HEK293 (cell line): ENCODE data around the gene PHTF1.

Source experiments
- CTCF ChIA-PET: fragments of 350-600 bp; formaldehyde crosslinking; extraction: SDS; loops from one replicate; lab custom pipeline; 2021; ENCODE audit warnings: antibody characterized with exemption; lab: Yijun Ruan, JAX
- POLR2A ChIA-PET: fragments of 300-600 bp; formaldehyde crosslinking; extraction: SDS; loops from one replicate; lab custom pipeline; 2020; ENCODE audit warnings: antibody characterized with exemption, inconsistent platforms; lab: Yijun Ruan, JAX
- H3K27ac ChIP-seq: fragments of 200-500 bp; sonication (Bioruptor generic); 2 replicates; pipeline ENCODE4 v1.5.1; 2014; ENCODE audit warnings: low read depth, low read length, control low read depth, inconsistent platforms; ENCODE audit errors: extremely low read depth
- H3K36me3 ChIP-seq, 2 experiments: fragments of 200-500 bp in 1 of 2; sonication (Bioruptor generic) in 1 of 2; 1 replicate in 1 of 2; 2 replicates in 1 of 2; pipeline ENCODE4 v1.5.1; 2014 to 2017; ENCODE audit warnings: inconsistent platforms in 2 of 2, low read length in 2 of 2; ENCODE audit not compliant: control insufficient read depth in 2 of 2, insufficient read depth in 1 of 2
- H3K4me1 ChIP-seq: fragments of 200-500 bp; sonication (Bioruptor generic); 2 replicates; pipeline ENCODE4 v1.5.1; 2014; ENCODE audit warnings: mild to moderate bottlenecking, low read length, inconsistent platforms; ENCODE audit not compliant: control insufficient read depth, insufficient read depth
- H3K4me3 ChIP-seq: 2 replicates; pipeline ENCODE4 v1.5.1; 2011; ENCODE audit warnings: low read depth, mild to moderate bottlenecking, control low read depth, low read length, moderate library complexity
- H3K9me3 ChIP-seq: fragments of 200-500 bp; sonication (Bioruptor generic); 2 replicates; pipeline ENCODE4 v1.5.1; 2014; ENCODE audit warnings: low read depth, low read length, inconsistent platforms; ENCODE audit not compliant: control insufficient read depth, insufficient read depth
- BCL11B ChIP-seq: fragments of 450-650 bp; formaldehyde crosslinking; IDR thresholded peaks from 2 replicates; pipeline ENCODE4 v1.5.1; 2016; ENCODE audit warnings: low read depth, missing biosample characterization, missing genetic modification characterization
- GLI2 ChIP-seq: fragments of 450-650 bp; formaldehyde crosslinking; IDR thresholded peaks from 2 replicates; pipeline ENCODE4; 2017; ENCODE audit warnings: missing biosample characterization, missing genetic modification characterization, low read depth, borderline replicate concordance
- HIC1 ChIP-seq: fragments of 450-650 bp; formaldehyde crosslinking; IDR thresholded peaks from 2 replicates; pipeline ENCODE4 v1.5.1; 2016; ENCODE audit warnings: missing biosample characterization, missing genetic modification characterization
- HOXC10 ChIP-seq: sonication (generic); formaldehyde crosslinking; IDR thresholded peaks from 2 replicates; pipeline ENCODE4 v1.8.1; 2023; ENCODE audit warnings: mild to moderate bottlenecking, missing genetic modification reagents
- SALL2 ChIP-seq: fragments of 450-650 bp; formaldehyde crosslinking; IDR thresholded peaks from 2 replicates; pipeline ENCODE4 v1.5.0; 2017; ENCODE audit warnings: missing biosample characterization, mild to moderate bottlenecking, missing genetic modification characterization, borderline replicate concordance
- SP3 ChIP-seq: fragments of 450-650 bp; formaldehyde crosslinking; IDR thresholded peaks from 2 replicates; pipeline ENCODE4 v1.5.1; 2016; ENCODE audit warnings: missing biosample characterization, missing genetic modification characterization
- SP7 ChIP-seq: fragments of 450-650 bp; formaldehyde crosslinking; IDR thresholded peaks from 2 replicates; pipeline ENCODE4 v1.5.1; 2016; ENCODE audit warnings: missing biosample characterization, missing genetic modification characterization
- ZBTB44 ChIP-seq: fragments of 450-650 bp; IDR thresholded peaks from 2 replicates; pipeline ENCODE4 v1.5.1; 2018; ENCODE audit warnings: missing biosample characterization, mild to moderate bottlenecking, missing genetic modification characterization
- ZNF133 ChIP-seq: fragments of 450-650 bp; formaldehyde crosslinking; IDR thresholded peaks from 2 replicates; pipeline ENCODE4 v1.5.1; 2016; ENCODE audit warnings: missing biosample characterization, missing genetic modification characterization
- ZNF169 ChIP-seq: fragments of 450-650 bp; formaldehyde crosslinking; IDR thresholded peaks from 2 replicates; pipeline ENCODE4 v1.5.1; 2016; ENCODE audit warnings: missing biosample characterization, missing genetic modification characterization
- ZNF18 ChIP-seq: fragments of 450-650 bp; formaldehyde crosslinking; IDR thresholded peaks from 2 replicates; pipeline ENCODE4 v1.5.1; 2016; ENCODE audit warnings: missing biosample characterization, missing genetic modification characterization
- ZNF302 ChIP-seq: fragments of 450-650 bp; formaldehyde crosslinking; IDR thresholded peaks from 2 replicates; pipeline ENCODE4 v1.5.1; 2016; ENCODE audit warnings: missing biosample characterization, missing genetic modification characterization, low read depth
- ZNF311 ChIP-seq: fragments of 450-650 bp; formaldehyde crosslinking; IDR thresholded peaks from 2 replicates; pipeline ENCODE4 v1.5.1; 2017; ENCODE audit warnings: missing biosample characterization, missing genetic modification characterization, borderline replicate concordance
- ZNF354C ChIP-seq: fragments of 450-650 bp; formaldehyde crosslinking; IDR thresholded peaks from 2 replicates; pipeline ENCODE4 v1.5.1; 2016; ENCODE audit warnings: missing biosample characterization, missing genetic modification characterization, low read depth, borderline replicate concordance
- ZNF394 ChIP-seq: fragments of 450-650 bp; formaldehyde crosslinking; IDR thresholded peaks from 2 replicates; pipeline ENCODE4 v1.5.1; 2016; ENCODE audit warnings: missing biosample characterization, missing genetic modification characterization, mild to moderate bottlenecking, moderate library complexity, borderline replicate concordance
- ZNF433 ChIP-seq: fragments of 450-650 bp; formaldehyde crosslinking; IDR thresholded peaks from 2 replicates; pipeline ENCODE4 v1.5.1; 2016; ENCODE audit warnings: missing biosample characterization, missing genetic modification characterization, low read depth
- ZNF48 ChIP-seq: fragments of 450-650 bp; formaldehyde crosslinking; IDR thresholded peaks from 2 replicates; pipeline ENCODE4 v1.5.1; 2016; ENCODE audit warnings: missing biosample characterization, missing genetic modification characterization
- ZNF571 ChIP-seq: fragments of 450-650 bp; formaldehyde crosslinking; IDR thresholded peaks from 2 replicates; pipeline ENCODE4 v1.5.0; 2017; ENCODE audit warnings: missing biosample characterization, missing genetic modification characterization
- ZNF600 ChIP-seq: fragments of 450-650 bp; formaldehyde crosslinking; IDR thresholded peaks from 2 replicates; pipeline ENCODE4 v1.5.1; 2016; ENCODE audit warnings: missing biosample characterization, missing genetic modification characterization
- ZNF624 ChIP-seq: fragments of 450-650 bp; formaldehyde crosslinking; IDR thresholded peaks from 2 replicates; pipeline ENCODE4 v1.5.1; 2017; ENCODE audit warnings: missing biosample characterization, missing genetic modification characterization
- ZNF626 ChIP-seq: fragments of 450-650 bp; sonication (Bioruptor Pico); formaldehyde crosslinking; IDR thresholded peaks from 2 replicates; pipeline ENCODE4 v1.5.1; 2018; ENCODE audit warnings: missing biosample characterization, missing genetic modification characterization, inconsistent platforms
- ZNF660 ChIP-seq: fragments of 450-650 bp; IDR thresholded peaks from 2 replicates; pipeline ENCODE4 v1.5.1; 2018; ENCODE audit warnings: missing biosample characterization, mild to moderate bottlenecking, missing genetic modification characterization
- TF ChIP-seq, protein P1 (sequence below): fragments of 450-650 bp; formaldehyde crosslinking; IDR thresholded peaks from 2 replicates; pipeline ENCODE4 v1.5.1; 2016; ENCODE audit warnings: missing biosample characterization, missing genetic modification characterization, borderline replicate concordance
- TF ChIP-seq, protein P2 (sequence below): fragments of 450-650 bp; formaldehyde crosslinking; IDR thresholded peaks from 2 replicates; pipeline ENCODE4 v1.5.1; 2016; ENCODE audit warnings: missing biosample characterization, missing genetic modification characterization
- TF ChIP-seq, protein P3 (sequence below): sonication (generic); formaldehyde crosslinking; IDR thresholded peaks from 2 replicates; pipeline ENCODE4 v1.8.1; 2022; ENCODE audit warnings: mild to moderate bottlenecking, moderate library complexity, missing genetic modification reagents

Gene PHTF1

GRCh38 chr1:113751114-113751513, 8.2 kb downstream of the PHTF1 start:
- H3K36me3 ChIP-seq = peaks cover 7 to 56% of the 10 kb centered on the region in 2 experiments; a peak in 2 of 3 replicates
- no peak for TF ChIP-seq SP7
- no peak for TF ChIP-seq ZNF311 (tag by site-specific recombination)
- TF ChIP-seq, protein P1, sequence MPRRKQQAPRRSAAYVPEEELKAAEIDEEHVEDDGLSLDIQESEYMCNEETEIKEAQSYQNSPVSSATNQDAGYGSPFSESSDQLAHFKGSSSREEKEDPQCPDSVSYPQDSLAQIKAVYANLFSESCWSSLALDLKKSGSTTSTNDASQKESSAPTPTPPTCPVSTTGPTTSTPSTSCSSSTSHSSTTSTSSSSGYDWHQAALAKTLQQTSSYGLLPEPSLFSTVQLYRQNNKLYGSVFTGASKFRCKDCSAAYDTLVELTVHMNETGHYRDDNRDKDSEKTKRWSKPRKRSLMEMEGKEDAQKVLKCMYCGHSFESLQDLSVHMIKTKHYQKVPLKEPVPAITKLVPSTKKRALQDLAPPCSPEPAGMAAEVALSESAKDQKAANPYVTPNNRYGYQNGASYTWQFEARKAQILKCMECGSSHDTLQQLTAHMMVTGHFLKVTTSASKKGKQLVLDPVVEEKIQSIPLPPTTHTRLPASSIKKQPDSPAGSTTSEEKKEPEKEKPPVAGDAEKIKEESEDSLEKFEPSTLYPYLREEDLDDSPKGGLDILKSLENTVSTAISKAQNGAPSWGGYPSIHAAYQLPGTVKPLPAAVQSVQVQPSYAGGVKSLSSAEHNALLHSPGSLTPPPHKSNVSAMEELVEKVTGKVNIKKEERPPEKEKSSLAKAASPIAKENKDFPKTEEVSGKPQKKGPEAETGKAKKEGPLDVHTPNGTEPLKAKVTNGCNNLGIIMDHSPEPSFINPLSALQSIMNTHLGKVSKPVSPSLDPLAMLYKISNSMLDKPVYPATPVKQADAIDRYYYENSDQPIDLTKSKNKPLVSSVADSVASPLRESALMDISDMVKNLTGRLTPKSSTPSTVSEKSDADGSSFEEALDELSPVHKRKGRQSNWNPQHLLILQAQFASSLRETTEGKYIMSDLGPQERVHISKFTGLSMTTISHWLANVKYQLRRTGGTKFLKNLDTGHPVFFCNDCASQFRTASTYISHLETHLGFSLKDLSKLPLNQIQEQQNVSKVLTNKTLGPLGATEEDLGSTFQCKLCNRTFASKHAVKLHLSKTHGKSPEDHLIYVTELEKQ (tag by site-specific recombination) = no peak
- no peak for TF ChIP-seq BCL11B (tag by site-specific recombination)
- TF ChIP-seq ZNF169 (tag by site-specific recombination) = no peak
- TF ChIP-seq ZNF571 (tag by site-specific recombination) = no peak
- no peak for TF ChIP-seq GLI2 (tag by site-specific recombination)
- TF ChIP-seq ZNF302 (tag by site-specific recombination) = no peak
- TF ChIP-seq ZNF133 = no peak
- TF ChIP-seq HIC1 (tag by site-specific recombination) = no peak
- no peak for TF ChIP-seq ZNF48 (tag by site-specific recombination)
- TF ChIP-seq, protein P2, sequence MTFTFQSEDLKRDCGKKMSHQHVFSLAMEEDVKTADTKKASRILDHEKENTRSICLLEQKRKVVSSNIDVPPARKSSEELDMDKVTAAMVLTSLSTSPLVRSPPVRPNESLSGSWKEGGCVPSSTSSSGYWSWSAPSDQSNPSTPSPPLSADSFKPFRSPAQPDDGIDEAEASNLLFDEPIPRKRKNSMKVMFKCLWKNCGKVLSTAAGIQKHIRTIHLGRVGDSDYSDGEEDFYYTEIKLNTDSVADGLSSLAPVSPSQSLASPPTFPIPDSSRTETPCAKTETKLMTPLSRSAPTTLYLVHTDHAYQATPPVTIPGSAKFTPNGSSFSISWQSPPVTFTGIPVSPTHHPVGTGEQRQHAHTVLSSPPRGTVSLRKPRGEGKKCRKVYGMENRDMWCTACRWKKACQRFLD = no peak
- no peak for TF ChIP-seq ZNF600
- TF ChIP-seq, protein P3, sequence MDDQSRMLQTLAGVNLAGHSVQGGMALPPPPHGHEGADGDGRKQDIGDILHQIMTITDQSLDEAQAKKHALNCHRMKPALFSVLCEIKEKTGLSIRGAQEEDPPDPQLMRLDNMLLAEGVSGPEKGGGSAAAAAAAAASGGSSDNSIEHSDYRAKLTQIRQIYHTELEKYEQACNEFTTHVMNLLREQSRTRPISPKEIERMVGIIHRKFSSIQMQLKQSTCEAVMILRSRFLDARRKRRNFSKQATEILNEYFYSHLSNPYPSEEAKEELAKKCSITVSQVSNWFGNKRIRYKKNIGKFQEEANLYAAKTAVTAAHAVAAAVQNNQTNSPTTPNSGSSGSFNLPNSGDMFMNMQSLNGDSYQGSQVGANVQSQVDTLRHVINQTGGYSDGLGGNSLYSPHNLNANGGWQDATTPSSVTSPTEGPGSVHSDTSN (CRISPR knock-in tag) = no peak
- CTCF ChIA-PET = no interaction called here

GRCh38 chr1:113749402-113749801, 9.9 kb downstream of the PHTF1 start:
- Histone ChIP-seq H3K9me3 (no peaks in the 10 kb centered on the region), H3K4me3 (no peak overlapping the region), H3K27ac (no peak overlapping the region), H3K4me1 (no peaks in the 10 kb centered on the region), H3K36me3 (peaks cover 7 to 52% of the 10 kb centered on the region in 2 experiments; a peak in 2 of 3 replicates)
- ChIA-PET POLR2A (no interaction called here), CTCF (interaction anchor here (0.7 kb wide), 1 partner anchor 673 kb away, joined by 3 read pairs; no protein-coding TSS in a partner anchor)
- no peak for TF ChIP-seq GLI2 (tag by site-specific recombination)
- TF ChIP-seq ZNF18 (tag by site-specific recombination) = no peak
- TF ChIP-seq ZNF354C (tag by site-specific recombination) = no peak
- TF ChIP-seq SALL2 (tag by site-specific recombination) = no peak
- TF ChIP-seq ZNF626 (tag by site-specific recombination) = no peak
- TF ChIP-seq ZNF394 (tag by site-specific recombination) = no peak
- TF ChIP-seq ZNF433 = no peak
- no peak for TF ChIP-seq ZBTB44 (tag by site-specific recombination)
- TF ChIP-seq ZNF624 (tag by site-specific recombination) = no peak
- TF ChIP-seq SP3 (tag by site-specific recombination) = no peak
- TF ChIP-seq SP7 = no peak
- TF ChIP-seq HOXC10 (CRISPR knock-in tag) = no peak
- no peak for TF ChIP-seq ZNF660

More at GRCh38 chr1:113751114-113751513, 8.2 kb downstream of the PHTF1 start:
- POLR2A ChIA-PET = no interaction called here
- H3K27ac ChIP-seq = no peak overlapping the region
- H3K4me1 ChIP-seq = no peaks in the 10 kb centered on the region
- H3K9me3 ChIP-seq = no peaks in the 10 kb centered on the region
- H3K4me3 ChIP-seq = no peak overlapping the region
